HUES6 (cell line): ENCODE data around the gene WWC2.

Experiments
- H3K27ac ChIP-seq: 2 replicates; pipeline ENCODE4 v1.7.0; 2013; ENCODE audit warnings: low read depth, mild to moderate bottlenecking, low read length, inconsistent platforms
- H3K27me3 ChIP-seq: 2 replicates; pipeline ENCODE4 v1.6.1; 2013; ENCODE audit warnings: low read length; ENCODE audit not compliant: control insufficient read depth, insufficient read depth
- H3K36me3 ChIP-seq: 2 replicates; pipeline ENCODE4 v1.6.1; 2013; ENCODE audit warnings: low read length; ENCODE audit not compliant: control insufficient read depth, insufficient read depth
- H3K4me1 ChIP-seq: 2 replicates; pipeline ENCODE4 v1.6.1; 2013; ENCODE audit warnings: low read length; ENCODE audit not compliant: control insufficient read depth, insufficient read depth
- H3K4me3 ChIP-seq: 2 replicates; pipeline ENCODE4 v1.5.1; 2013; ENCODE audit warnings: low read depth, low read length
- H3K9ac ChIP-seq: one replicate; pipeline ENCODE4 v1.6.1; 2013; ENCODE audit warnings: mild to moderate bottlenecking, low read length
- H3K9me3 ChIP-seq: 2 replicates; pipeline ENCODE4 v1.6.1; 2013; ENCODE audit warnings: low read depth, low read length; ENCODE audit not compliant: control insufficient read depth, insufficient read depth

Gene WWC2

GRCh38 chr4:183098723-183099536, at the start of gene WWC2:
TSS of gene WWC2 (plus strand) at chr4:183099257. CDS start at chr4:183099492, 235 bp downstream.
- H3K27me3 ChIP-seq, result no peaks in the 10 kb centered on the region
- H3K36me3 ChIP-seq, result no peaks in the 10 kb centered on the region
- H3K9me3 ChIP-seq, result no peaks in the 10 kb centered on the region
- H3K9ac ChIP-seq, result peak within 1 kb of the TSS; percentile 88
- peak within 1 kb of the TSS; percentile 97 for H3K27ac ChIP-seq
- peak within 1 kb of the TSS; percentile 88 for H3K4me3 ChIP-seq
- H3K4me1 ChIP-seq, result peaks cover 37% of the 10 kb centered on the region

- no peaks in the 10 kb centered on the region for H3K4me1 ChIP-seq
- H3K27me3 ChIP-seq, result no peaks in the 10 kb centered on the region
- H3K4me3 ChIP-seq, result no peak overlapping the region
- no peak overlapping the region for H3K27ac ChIP-seq
- no peak overlapping the region for H3K9ac ChIP-seq
- no peaks in the 10 kb centered on the region for H3K36me3 ChIP-seq
- H3K9me3 ChIP-seq, result no peaks in the 10 kb centered on the region
These were observed 45.4 kb upstream of the WWC2 start for GRCh38 chr4:183053681-183054080.

GRCh38 chr4:183057255-183057654, 41.8 kb upstream of the WWC2 start:
- Histone ChIP-seq H3K27ac (no peak overlapping the region), H3K27me3 (no peaks in the 10 kb centered on the region), H3K36me3 (no peaks in the 10 kb centered on the region), H3K4me3 (no peak overlapping the region), H3K4me1 (no peaks in the 10 kb centered on the region), H3K9ac (no peak overlapping the region), H3K9me3 (peaks cover 4% of the 10 kb centered on the region; the same call in 1 of the 2 replicates)

GRCh38 chr4:183059797-183060196, 39.3 kb upstream of the WWC2 start:
- no peak overlapping the region for H3K27ac ChIP-seq
- no peaks in the 10 kb centered on the region for H3K36me3 ChIP-seq
- H3K4me1 ChIP-seq, result no peaks in the 10 kb centered on the region
- H3K4me3 ChIP-seq, result no peak overlapping the region
- peaks cover 8% of the 10 kb centered on the region; the same call in 1 of the 2 replicates for H3K9me3 ChIP-seq
- H3K27me3 ChIP-seq, result no peaks in the 10 kb centered on the region
- no peak overlapping the region for H3K9ac ChIP-seq

- Histone ChIP-seq H3K36me3 (no peaks in the 10 kb centered on the region), H3K27me3 (no peaks in the 10 kb centered on the region), H3K27ac (no peak overlapping the region), H3K4me3 (no peak overlapping the region), H3K9me3 (peaks cover 15% of the 10 kb centered on the region), H3K9ac (no peak overlapping the region), H3K4me1 (no peaks in the 10 kb centered on the region)
These were observed 30.6 kb upstream of the WWC2 start for GRCh38 chr4:183068502-183068901.

- Histone ChIP-seq H3K4me1 (peaks cover 24% of the 10 kb centered on the region), H3K27me3 (no peaks in the 10 kb centered on the region), H3K9me3 (peaks cover 15% of the 10 kb centered on the region), H3K36me3 (no peaks in the 10 kb centered on the region), H3K27ac (no peak overlapping the region), H3K9ac (no peak overlapping the region), H3K4me3 (no peak overlapping the region)
These were observed 27.8 kb upstream of the WWC2 start for GRCh38 chr4:183071222-183071621.

GRCh38 chr4:183072176-183072575, 26.9 kb upstream of the WWC2 start:
- H3K36me3 ChIP-seq, result no peaks in the 10 kb centered on the region
- H3K9me3 ChIP-seq, result peaks cover 15% of the 10 kb centered on the region
- H3K9ac ChIP-seq, result no peak overlapping the region
- no peaks in the 10 kb centered on the region for H3K27me3 ChIP-seq
- H3K27ac ChIP-seq, result no peak overlapping the region
- peaks cover 24% of the 10 kb centered on the region for H3K4me1 ChIP-seq
- no peak overlapping the region for H3K4me3 ChIP-seq

GRCh38 chr4:183073838-183074145, 25.3 kb upstream of the WWC2 start:
- H3K27me3 ChIP-seq, result no peaks in the 10 kb centered on the region
- H3K9me3 ChIP-seq, result peaks cover 7% of the 10 kb centered on the region
- H3K27ac ChIP-seq, result no peak overlapping the region; the same call in 1 of the 2 replicates
- H3K4me1 ChIP-seq, result peaks cover 24% of the 10 kb centered on the region
- no peaks in the 10 kb centered on the region for H3K36me3 ChIP-seq
- H3K9ac ChIP-seq, result no peak overlapping the region
- H3K4me3 ChIP-seq, result no peak overlapping the region

GRCh38 chr4:183074288-183074990, 24.6 kb upstream of the WWC2 start:
- Histone ChIP-seq H3K27ac (peak overlapping the region; percentile 2; the same call in 1 of the 2 replicates), H3K4me1 (peaks cover 24% of the 10 kb centered on the region), H3K4me3 (no peak overlapping the region), H3K9me3 (peaks cover 4% of the 10 kb centered on the region), H3K9ac (peak overlapping the region; percentile 8), H3K36me3 (no peaks in the 10 kb centered on the region), H3K27me3 (no peaks in the 10 kb centered on the region)

GRCh38 chr4:183078634-183079033, 20.4 kb upstream of the WWC2 start:
- Histone ChIP-seq H3K9ac (no peak overlapping the region), H3K36me3 (no peaks in the 10 kb centered on the region), H3K27me3 (no peaks in the 10 kb centered on the region), H3K4me3 (no peak overlapping the region), H3K27ac (no peak overlapping the region), H3K9me3 (no peaks in the 10 kb centered on the region), H3K4me1 (peaks cover 24% of the 10 kb centered on the region)

GRCh38 chr4:183080372-183081115, 18.5 kb upstream of the WWC2 start:
- Histone ChIP-seq H3K4me1 (peaks cover 5% of the 10 kb centered on the region), H3K9ac (no peak overlapping the region), H3K9me3 (no peaks in the 10 kb centered on the region), H3K36me3 (no peaks in the 10 kb centered on the region), H3K4me3 (no peak overlapping the region), H3K27me3 (no peaks in the 10 kb centered on the region), H3K27ac (no peak overlapping the region)
